MM.1S (cell line): ENCODE measurements around the gene SPI1.

Experiments used
- DNase-seq: peaks from one replicate; pipeline ENCODE4 v3.0.0-alpha.2; 2015
- H2AFZ ChIP-seq: fragments of 300-600 bp; sonication (generic); 2 replicates; pipeline ENCODE4 v1.6.0; 2016; ENCODE audit warnings: antibody characterized with exemption, low read length
- H3F3A ChIP-seq: fragments of 300-600 bp; sonication (generic); 2 replicates; pipeline ENCODE4 v1.6.1; 2016; ENCODE audit warnings: mild to moderate bottlenecking, antibody characterized with exemption, low read length, moderate library complexity, mixed read lengths; ENCODE audit not compliant: insufficient read depth
- H3K27ac ChIP-seq: fragments of 300-600 bp; sonication (generic); 2 replicates; pipeline ENCODE4 v1.5.1; 2016; ENCODE audit warnings: mild to moderate bottlenecking, low read length
- H3K27me3 ChIP-seq: fragments of 300-600 bp; sonication (generic); replicated peaks from 2 replicates; pipeline ENCODE4 v1.6.0; 2016; ENCODE audit warnings: low read length; ENCODE audit not compliant: insufficient read depth
- H3K36me3 ChIP-seq: fragments of 300-600 bp; sonication (generic); replicated peaks from 2 replicates; pipeline ENCODE4 v1.6.1; 2016; ENCODE audit warnings: mild to moderate bottlenecking, low read length, mixed read lengths; ENCODE audit not compliant: insufficient read depth
- H3K4me1 ChIP-seq: fragments of 300-600 bp; sonication (generic); 2 replicates; pipeline ENCODE4 v1.6.1; 2016; ENCODE audit warnings: low read length, mixed read lengths
- H3K4me2 ChIP-seq: fragments of 300-600 bp; sonication (generic); 2 replicates; pipeline ENCODE4 v1.6.0; 2016; ENCODE audit warnings: low read depth, low read length
- H3K4me3 ChIP-seq: fragments of 300-600 bp; sonication (generic); 2 replicates; pipeline ENCODE4 v1.5.1; 2016; ENCODE audit warnings: low read length, mixed read lengths
- H3K79me2 ChIP-seq: fragments of 300-600 bp; sonication (generic); 2 replicates; pipeline ENCODE4 v1.6.1; 2016; ENCODE audit warnings: mixed run types, low read length, mixed read lengths
- H3K9ac ChIP-seq: fragments of 300-600 bp; sonication (generic); 2 replicates; pipeline ENCODE4 v1.6.1; 2016; ENCODE audit warnings: low read length, mixed read lengths
- H3K9me2 ChIP-seq: fragments of 300-600 bp; sonication (generic); replicated peaks from 2 replicates; pipeline ENCODE4 v1.6.1; 2016; ENCODE audit warnings: mild to moderate bottlenecking, low read length, mixed read lengths; ENCODE audit not compliant: insufficient read depth
- H3K9me3 ChIP-seq: fragments of 300-600 bp; sonication (generic); replicated peaks from 2 replicates; pipeline ENCODE4 v1.6.1; 2016; ENCODE audit warnings: mild to moderate bottlenecking, low read length, mixed read lengths; ENCODE audit not compliant: insufficient read depth
- H4K20me1 ChIP-seq: fragments of 300-600 bp; sonication (generic); 2 replicates; pipeline ENCODE4 v1.6.1; 2016; ENCODE audit warnings: mild to moderate bottlenecking, low read length, moderate library complexity, mixed read lengths; ENCODE audit not compliant: insufficient read depth
- CTCF ChIP-seq: fragments of 300-600 bp; sonication (generic); IDR thresholded peaks from 2 replicates; pipeline ENCODE4 v1.5.1; 2016; ENCODE audit warnings: antibody characterized with exemption, low read length, mixed read lengths
- EZH2 ChIP-seq: fragments of 300-600 bp; sonication (generic); optimal IDR thresholded peaks from 2 replicates; pipeline ENCODE3; 2017; ENCODE audit warnings: low read depth, mild to moderate bottlenecking, antibody characterized with exemption, low read length, mixed read lengths
- EZH2phosphoT487 ChIP-seq: fragments of 300-600 bp; sonication (generic); IDR thresholded peaks from 2 replicates; pipeline ENCODE4 v1.6.1; 2018; ENCODE audit warnings: antibody characterized with exemption, low read length

SPI1 gene

GRCh38 chr11:47400768-47401279 lies 22.5 kb upstream of the SPI1 start:
- peaks cover 12% of the 10 kb centered on the region; the same call in 1 of the 2 replicates for H3K4me1 ChIP-seq
- H4K20me1 ChIP-seq = no peaks in the 10 kb centered on the region
- peak overlapping the region; percentile 43 for H3K4me3 ChIP-seq
- no peak overlapping the region for H3K9ac ChIP-seq
- TF ChIP-seq EZH2phosphoT487 (no peak), CTCF (no peak), EZH2 (no peak)
- H3K27me3 ChIP-seq = no peaks in the 10 kb centered on the region
- peak; percentile 25 for DNase-seq
- peak overlapping the region; percentile 51 for H3K4me2 ChIP-seq
- H3K36me3 ChIP-seq = no peaks in the 10 kb centered on the region
- H2AFZ ChIP-seq = peak overlapping the region; percentile 41
- H3K9me3 ChIP-seq = no peaks in the 10 kb centered on the region
- no peaks in the 10 kb centered on the region for H3K9me2 ChIP-seq
- no peaks in the 10 kb centered on the region for H3F3A ChIP-seq
- no peaks in the 10 kb centered on the region for H3K79me2 ChIP-seq
- H3K27ac ChIP-seq = no peak overlapping the region

GRCh38 chr11:47399860-47400767 lies 21.8 kb upstream of the SPI1 start:
- peak; percentile 21 for DNase-seq
- no peaks in the 10 kb centered on the region for H3K36me3 ChIP-seq
- no peaks in the 10 kb centered on the region for H3F3A ChIP-seq
- peak overlapping the region; percentile 31; the same call in 1 of the 2 replicates for H3K9ac ChIP-seq
- H3K4me1 ChIP-seq = peaks cover 15% of the 10 kb centered on the region
- H3K4me2 ChIP-seq = peak overlapping the region; percentile 74
- H3K79me2 ChIP-seq = no peaks in the 10 kb centered on the region
- H3K27me3 ChIP-seq = no peaks in the 10 kb centered on the region
- no peaks in the 10 kb centered on the region for H3K9me3 ChIP-seq
- H4K20me1 ChIP-seq = no peaks in the 10 kb centered on the region
- no peak overlapping the region for H3K27ac ChIP-seq
- peak overlapping the region; percentile 65 for H2AFZ ChIP-seq
- no peak for TF ChIP-seq CTCF
- TF ChIP-seq EZH2 = no peak
- no peak for TF ChIP-seq EZH2phosphoT487
- no peaks in the 10 kb centered on the region for H3K9me2 ChIP-seq
- peak overlapping the region; percentile 46 for H3K4me3 ChIP-seq

- H3K4me1 ChIP-seq = peaks cover 30% of the 10 kb centered on the region
- DNase-seq = no peak
- H3K9me2 ChIP-seq = no peaks in the 10 kb centered on the region
- H3K4me2 ChIP-seq = no peak overlapping the region
- no peaks in the 10 kb centered on the region for H3K9me3 ChIP-seq
- H3K9ac ChIP-seq = no peak overlapping the region
- no peaks in the 10 kb centered on the region for H4K20me1 ChIP-seq
- no peak overlapping the region for H3K27ac ChIP-seq
- H3K36me3 ChIP-seq = no peaks in the 10 kb centered on the region
- H3F3A ChIP-seq = no peaks in the 10 kb centered on the region
- H2AFZ ChIP-seq = no peak overlapping the region
- no peaks in the 10 kb centered on the region for H3K27me3 ChIP-seq
- TF ChIP-seq CTCF (no peak), EZH2 (no peak), EZH2phosphoT487 (no peak)
- no peak overlapping the region for H3K4me3 ChIP-seq
- no peaks in the 10 kb centered on the region for H3K79me2 ChIP-seq
Measured at GRCh38 chr11:47398551-47398950, 20.2 kb upstream of the SPI1 start.
